ENCODE measurements around the gene ST8SIA1.

- TF ChIP-seq CTCF (IDR thresholded peaks at IDR 0.05; ENCODE audit: low read depth, low read length, poor library complexity, severe bottlenecking) = no peak
- no peak for TF ChIP-seq EZH2phosphoT487 (IDR thresholded peaks at IDR 0.05; ENCODE audit: borderline replicate concordance, low read length)
Measured at GRCh38 chr12:22256605-22257004, 77.9 kb downstream of the ST8SIA1 start.
